ENCODE data around the gene GPR158.
"Not testable (repeated sequence)": the region's sequence is repeated elsewhere in the genome, so short reads cannot be mapped to it uniquely, and the experiment has no call there.

The GPR158 gene

GRCh38 chr10:25174461-25175230, at the start of gene GPR158:
TSS of gene GPR158 (plus strand) at chr10:25175001. CDS start at chr10:25175421, 420 bp downstream.
- DNase-seq (ENCODE audit: low read depth in 3 of 3, low spot score in 1 of 3), result peak in 1 of 3 donors; percentile 28

GRCh38 chr10:25125201-25125611, 49.6 kb upstream of the GPR158 start:
- DNase-seq (ENCODE audit: low read depth in 3 of 3, low spot score in 1 of 3), result no peak

- no peak for DNase-seq (ENCODE audit: low read depth in 3 of 3, low spot score in 1 of 3)
Observed at GRCh38 chr10:25129592-25129991, 45.2 kb upstream of the GPR158 start.

GRCh38 chr10:25130906-25131305, 43.9 kb upstream of the GPR158 start:
- DNase-seq (ENCODE audit: low read depth in 3 of 3, low spot score in 1 of 3), result no peak

GRCh38 chr10:25142116-25142864, 32.5 kb upstream of the GPR158 start:
- DNase-seq (ENCODE audit: low read depth in 3 of 3, low spot score in 1 of 3), result no peak

GRCh38 chr10:25157650-25158049, 17.2 kb upstream of the GPR158 start:
- DNase-seq (ENCODE audit: low read depth in 3 of 3, low spot score in 1 of 3), result no peak

- no peak for DNase-seq (ENCODE audit: low read depth in 3 of 3, low spot score in 1 of 3)
Observed at GRCh38 chr10:25159591-25159990, 15.2 kb upstream of the GPR158 start.

- no peak for DNase-seq (ENCODE audit: low read depth in 3 of 3, low spot score in 1 of 3)
Observed at GRCh38 chr10:25162391-25162790, 12.4 kb upstream of the GPR158 start.

GRCh38 chr10:25163464-25163863, 11.3 kb upstream of the GPR158 start:
- DNase-seq (ENCODE audit: low read depth in 3 of 3, low spot score in 1 of 3), result not testable (repeated sequence)

GRCh38 chr10:25169740-25170139, 5.1 kb upstream of the GPR158 start:
- no peak for DNase-seq (ENCODE audit: low read depth in 3 of 3, low spot score in 1 of 3)

GRCh38 chr10:25170627-25171026, 4.2 kb upstream of the GPR158 start:
- no peak for DNase-seq (ENCODE audit: low read depth in 3 of 3, low spot score in 1 of 3)

- DNase-seq (ENCODE audit: low read depth in 3 of 3, low spot score in 1 of 3), result no peak
Observed at GRCh38 chr10:25175527-25176420, 973 bp downstream of the GPR158 start.

- DNase-seq (ENCODE audit: low read depth in 3 of 3, low spot score in 1 of 3), result no peak
Observed at GRCh38 chr10:25176421-25176968, 1.7 kb downstream of the GPR158 start.

GRCh38 chr10:25177093-25177753, 2.4 kb downstream of the GPR158 start:
- no peak for DNase-seq (ENCODE audit: low read depth in 3 of 3, low spot score in 1 of 3)

- no peak for DNase-seq (ENCODE audit: low read depth in 3 of 3, low spot score in 1 of 3)
Observed at GRCh38 chr10:25177754-25178135, 2.9 kb downstream of the GPR158 start.

GRCh38 chr10:25178411-25178810, 3.6 kb downstream of the GPR158 start:
- DNase-seq (ENCODE audit: low read depth in 3 of 3, low spot score in 1 of 3), result no peak

GRCh38 chr10:25180801-25181200, 6.0 kb downstream of the GPR158 start:
- no peak for DNase-seq (ENCODE audit: low read depth in 3 of 3, low spot score in 1 of 3)

- no peak for DNase-seq (ENCODE audit: low read depth in 3 of 3, low spot score in 1 of 3)
Observed at GRCh38 chr10:25182636-25183035, 7.8 kb downstream of the GPR158 start.

GRCh38 chr10:25191162-25191895, 16.5 kb downstream of the GPR158 start:
- no peak for DNase-seq (ENCODE audit: low read depth in 3 of 3, low spot score in 1 of 3)

- no peak for DNase-seq (ENCODE audit: low read depth in 3 of 3, low spot score in 1 of 3)
Observed at GRCh38 chr10:25198151-25198550, 23.4 kb downstream of the GPR158 start.

All from stimulated activated CD4-positive, alpha-beta T cell treated with anti-CD3 and anti-CD28 coated beads, TNF-alpha, amount 100 ng/mL, for 1 hour (primary cell).